Measurements from ENCODE around the gene ESD. TPM values are rescaled to one million over a fixed set of nuclear protein-coding genes. Genes with fewer than 3 reads are reported as not detected.

The ESD gene
- total and polyA plus RNA-seq, 10 of the 15 experiments (the other 5 are each of a cell fraction or from before 2014, with no cell fraction given): 105 to 387 (median 195) TPM

GRCh38 chr13:46822551-46822950 is 25.6 kb upstream of the ESD start (continued):
- no peak for TF ChIP-seq SKIL (IDR thresholded peaks at IDR 0.05; ENCODE audit: low read depth, poor library complexity, severe bottlenecking)
- no peak for TF ChIP-seq CBX5 (IDR thresholded peaks at IDR 0.05; ENCODE audit: low read depth)
- no peak for TF ChIP-seq KAT2A (conservative IDR thresholded peaks at IDR 0.05; ENCODE audit: control insufficient read depth, low read depth, low read length)
- TF ChIP-seq, protein P1, sequence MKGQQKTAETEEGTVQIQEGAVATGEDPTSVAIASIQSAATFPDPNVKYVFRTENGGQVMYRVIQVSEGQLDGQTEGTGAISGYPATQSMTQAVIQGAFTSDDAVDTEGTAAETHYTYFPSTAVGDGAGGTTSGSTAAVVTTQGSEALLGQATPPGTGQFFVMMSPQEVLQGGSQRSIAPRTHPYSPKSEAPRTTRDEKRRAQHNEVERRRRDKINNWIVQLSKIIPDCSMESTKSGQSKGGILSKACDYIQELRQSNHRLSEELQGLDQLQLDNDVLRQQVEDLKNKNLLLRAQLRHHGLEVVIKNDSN (IDR thresholded peaks at IDR 0.05; ENCODE audit: borderline replicate concordance, extremely low read length, insufficient read depth, low read depth, low read length): no peak
- TF ChIP-seq, protein P2, sequence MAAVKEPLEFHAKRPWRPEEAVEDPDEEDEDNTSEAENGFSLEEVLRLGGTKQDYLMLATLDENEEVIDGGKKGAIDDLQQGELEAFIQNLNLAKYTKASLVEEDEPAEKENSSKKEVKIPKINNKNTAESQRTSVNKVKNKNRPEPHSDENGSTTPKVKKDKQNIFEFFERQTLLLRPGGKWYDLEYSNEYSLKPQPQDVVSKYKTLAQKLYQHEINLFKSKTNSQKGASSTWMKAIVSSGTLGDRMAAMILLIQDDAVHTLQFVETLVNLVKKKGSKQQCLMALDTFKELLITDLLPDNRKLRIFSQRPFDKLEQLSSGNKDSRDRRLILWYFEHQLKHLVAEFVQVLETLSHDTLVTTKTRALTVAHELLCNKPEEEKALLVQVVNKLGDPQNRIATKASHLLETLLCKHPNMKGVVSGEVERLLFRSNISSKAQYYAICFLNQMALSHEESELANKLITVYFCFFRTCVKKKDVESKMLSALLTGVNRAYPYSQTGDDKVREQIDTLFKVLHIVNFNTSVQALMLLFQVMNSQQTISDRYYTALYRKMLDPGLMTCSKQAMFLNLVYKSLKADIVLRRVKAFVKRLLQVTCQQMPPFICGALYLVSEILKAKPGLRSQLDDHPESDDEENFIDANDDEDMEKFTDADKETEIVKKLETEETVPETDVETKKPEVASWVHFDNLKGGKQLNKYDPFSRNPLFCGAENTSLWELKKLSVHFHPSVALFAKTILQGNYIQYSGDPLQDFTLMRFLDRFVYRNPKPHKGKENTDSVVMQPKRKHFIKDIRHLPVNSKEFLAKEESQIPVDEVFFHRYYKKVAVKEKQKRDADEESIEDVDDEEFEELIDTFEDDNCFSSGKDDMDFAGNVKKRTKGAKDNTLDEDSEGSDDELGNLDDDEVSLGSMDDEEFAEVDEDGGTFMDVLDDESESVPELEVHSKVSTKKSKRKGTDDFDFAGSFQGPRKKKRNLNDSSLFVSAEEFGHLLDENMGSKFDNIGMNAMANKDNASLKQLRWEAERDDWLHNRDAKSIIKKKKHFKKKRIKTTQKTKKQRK (IDR thresholded peaks at IDR 0.05; ENCODE audit: low read depth, low read length): no peak
- TF ChIP-seq, protein P3, sequence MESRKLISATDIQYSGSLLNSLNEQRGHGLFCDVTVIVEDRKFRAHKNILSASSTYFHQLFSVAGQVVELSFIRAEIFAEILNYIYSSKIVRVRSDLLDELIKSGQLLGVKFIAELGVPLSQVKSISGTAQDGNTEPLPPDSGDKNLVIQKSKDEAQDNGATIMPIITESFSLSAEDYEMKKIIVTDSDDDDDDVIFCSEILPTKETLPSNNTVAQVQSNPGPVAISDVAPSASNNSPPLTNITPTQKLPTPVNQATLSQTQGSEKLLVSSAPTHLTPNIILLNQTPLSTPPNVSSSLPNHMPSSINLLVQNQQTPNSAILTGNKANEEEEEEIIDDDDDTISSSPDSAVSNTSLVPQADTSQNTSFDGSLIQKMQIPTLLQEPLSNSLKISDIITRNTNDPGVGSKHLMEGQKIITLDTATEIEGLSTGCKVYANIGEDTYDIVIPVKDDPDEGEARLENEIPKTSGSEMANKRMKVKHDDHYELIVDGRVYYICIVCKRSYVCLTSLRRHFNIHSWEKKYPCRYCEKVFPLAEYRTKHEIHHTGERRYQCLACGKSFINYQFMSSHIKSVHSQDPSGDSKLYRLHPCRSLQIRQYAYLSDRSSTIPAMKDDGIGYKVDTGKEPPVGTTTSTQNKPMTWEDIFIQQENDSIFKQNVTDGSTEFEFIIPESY (IDR thresholded peaks at IDR 0.05): no peak
- no peak for TF ChIP-seq CREB1 (IDR thresholded peaks at IDR 0.05; ENCODE audit: low read depth)
- no peak for TF ChIP-seq CREM (IDR thresholded peaks at IDR 0.05; ENCODE audit: low read depth)
- TF ChIP-seq, protein P4, sequence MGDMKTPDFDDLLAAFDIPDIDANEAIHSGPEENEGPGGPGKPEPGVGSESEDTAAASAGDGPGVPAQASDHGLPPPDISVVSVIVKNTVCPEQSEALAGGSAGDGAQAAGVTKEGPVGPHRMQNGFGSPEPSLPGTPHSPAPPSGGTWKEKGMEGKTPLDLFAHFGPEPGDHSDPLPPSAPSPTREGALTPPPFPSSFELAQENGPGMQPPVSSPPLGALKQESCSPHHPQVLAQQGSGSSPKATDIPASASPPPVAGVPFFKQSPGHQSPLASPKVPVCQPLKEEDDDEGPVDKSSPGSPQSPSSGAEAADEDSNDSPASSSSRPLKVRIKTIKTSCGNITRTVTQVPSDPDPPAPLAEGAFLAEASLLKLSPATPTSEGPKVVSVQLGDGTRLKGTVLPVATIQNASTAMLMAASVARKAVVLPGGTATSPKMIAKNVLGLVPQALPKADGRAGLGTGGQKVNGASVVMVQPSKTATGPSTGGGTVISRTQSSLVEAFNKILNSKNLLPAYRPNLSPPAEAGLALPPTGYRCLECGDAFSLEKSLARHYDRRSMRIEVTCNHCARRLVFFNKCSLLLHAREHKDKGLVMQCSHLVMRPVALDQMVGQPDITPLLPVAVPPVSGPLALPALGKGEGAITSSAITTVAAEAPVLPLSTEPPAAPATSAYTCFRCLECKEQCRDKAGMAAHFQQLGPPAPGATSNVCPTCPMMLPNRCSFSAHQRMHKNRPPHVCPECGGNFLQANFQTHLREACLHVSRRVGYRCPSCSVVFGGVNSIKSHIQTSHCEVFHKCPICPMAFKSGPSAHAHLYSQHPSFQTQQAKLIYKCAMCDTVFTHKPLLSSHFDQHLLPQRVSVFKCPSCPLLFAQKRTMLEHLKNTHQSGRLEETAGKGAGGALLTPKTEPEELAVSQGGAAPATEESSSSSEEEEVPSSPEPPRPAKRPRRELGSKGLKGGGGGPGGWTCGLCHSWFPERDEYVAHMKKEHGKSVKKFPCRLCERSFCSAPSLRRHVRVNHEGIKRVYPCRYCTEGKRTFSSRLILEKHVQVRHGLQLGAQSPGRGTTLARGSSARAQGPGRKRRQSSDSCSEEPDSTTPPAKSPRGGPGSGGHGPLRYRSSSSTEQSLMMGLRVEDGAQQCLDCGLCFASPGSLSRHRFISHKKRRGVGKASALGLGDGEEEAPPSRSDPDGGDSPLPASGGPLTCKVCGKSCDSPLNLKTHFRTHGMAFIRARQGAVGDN (IDR thresholded peaks at IDR 0.05): no peak
- TF ChIP-seq BCL11A (IDR thresholded peaks at IDR 0.05; ENCODE audit: low read depth, low read length): no peak
- no peak for TF ChIP-seq MEF2B (IDR thresholded peaks at IDR 0.05; ENCODE audit: partially characterized antibody, poor library complexity, severe bottlenecking)
- no peak for TF ChIP-seq YBX1 (IDR thresholded peaks at IDR 0.05)
- no peak for TF ChIP-seq MYB (IDR thresholded peaks at IDR 0.05; ENCODE audit: borderline replicate concordance, low read depth, low read length)
